ENCODE measurements around the gene IFNA7. TPM values are rescaled to one million over a fixed set of nuclear protein-coding genes. Genes with fewer than 3 reads are reported as not detected.
"Not testable (repeated sequence)": the region's sequence is repeated elsewhere in the genome, so short reads cannot be mapped to it uniquely, and the experiment has no call there.

The IFNA7 gene
- total RNA-seq, 1 donor from 2014 or later, result not detected

- not testable (repeated sequence) for H3K27ac Mint-ChIP-seq (ENCODE audit: unreplicated experiment); H3K4me1 Mint-ChIP-seq; H3K9me3 Mint-ChIP-seq; H3K4me3 Mint-ChIP-seq; H3K36me3 Mint-ChIP-seq (ENCODE audit: low read depth)
- peak; percentile 68 for TF ChIP-seq CTCF (conservative IDR thresholded peaks at IDR 0.05)
- peak; percentile 8 for DNase-seq (ENCODE audit: low read depth, low spot score)
- H3K27me3 Mint-ChIP-seq (ENCODE audit: low read depth), result peaks cover 22% of the 10 kb centered on the region
These were observed 33.7 kb upstream of the IFNA7 start for GRCh38 chr9:21235468-21236359.

GRCh38 chr9:21234153-21234687, 32.2 kb upstream of the IFNA7 start:
- peaks cover 20% of the 10 kb centered on the region for H3K27me3 Mint-ChIP-seq (ENCODE audit: low read depth)
- H3K36me3 Mint-ChIP-seq (ENCODE audit: low read depth), result no peaks in the 10 kb centered on the region
- no peak overlapping the region for H3K4me3 Mint-ChIP-seq
- H3K9me3 Mint-ChIP-seq, result no peaks in the 10 kb centered on the region
- H3K4me1 Mint-ChIP-seq, result no peaks in the 10 kb centered on the region
- DNase-seq (ENCODE audit: low read depth, low spot score), result no peak
- no peak for TF ChIP-seq CTCF (conservative IDR thresholded peaks at IDR 0.05)
- no peak overlapping the region for H3K27ac Mint-ChIP-seq (ENCODE audit: unreplicated experiment)

DNA sequence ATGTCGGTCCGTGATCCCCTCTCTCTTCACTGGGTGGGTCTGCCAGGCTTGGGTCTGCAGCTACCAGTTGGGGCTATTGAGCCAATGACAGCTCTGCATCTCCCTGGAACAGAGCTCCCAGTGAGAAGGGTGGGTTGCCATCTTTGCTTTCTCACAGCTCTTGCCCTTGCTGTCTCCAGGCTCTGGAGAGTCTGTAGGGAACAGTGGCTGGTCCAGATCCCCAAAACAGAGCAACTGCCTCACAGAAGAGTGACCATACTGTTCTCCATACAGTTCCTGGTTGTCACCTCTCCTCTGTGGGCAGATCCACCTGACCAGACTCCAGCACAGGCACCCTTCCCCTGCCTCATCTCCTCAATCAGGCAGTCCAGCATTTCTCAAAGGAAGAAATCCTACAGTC, 31.3 kb upstream of the IFNA7 start:
- no peaks in the 10 kb centered on the region for H3K4me1 Mint-ChIP-seq
- peaks cover 16% of the 10 kb centered on the region for H3K27me3 Mint-ChIP-seq (ENCODE audit: low read depth)
- no peak for DNase-seq (ENCODE audit: low read depth, low spot score)
- H3K27ac Mint-ChIP-seq (ENCODE audit: unreplicated experiment), result no peak overlapping the region
- TF ChIP-seq CTCF (conservative IDR thresholded peaks at IDR 0.05), result no peak
- no peak overlapping the region for H3K4me3 Mint-ChIP-seq
- H3K9me3 Mint-ChIP-seq, result no peaks in the 10 kb centered on the region
- H3K36me3 Mint-ChIP-seq (ENCODE audit: low read depth), result no peaks in the 10 kb centered on the region

GRCh38 chr9:21228122-21228521, 26.1 kb upstream of the IFNA7 start, which contains the start of gene IFNA17:
TSS of gene IFNA17 (minus strand) at chr9:21228222. CDS start at chr9:21228173, 49 bp downstream.
- no peaks in the 10 kb centered on the region for H3K36me3 Mint-ChIP-seq (ENCODE audit: low read depth)
- H3K27me3 Mint-ChIP-seq (ENCODE audit: low read depth), result peaks cover 4% of the 10 kb centered on the region
- H3K4me3 Mint-ChIP-seq, result no peak within 1 kb of the TSS
- H3K9me3 Mint-ChIP-seq, result no peaks in the 10 kb centered on the region
- no peak for DNase-seq (ENCODE audit: low read depth, low spot score)
- H3K4me1 Mint-ChIP-seq, result no peaks in the 10 kb centered on the region
- H3K27ac Mint-ChIP-seq (ENCODE audit: unreplicated experiment), result no peak within 1 kb of the TSS
- no peak for TF ChIP-seq CTCF (conservative IDR thresholded peaks at IDR 0.05)

DNA sequence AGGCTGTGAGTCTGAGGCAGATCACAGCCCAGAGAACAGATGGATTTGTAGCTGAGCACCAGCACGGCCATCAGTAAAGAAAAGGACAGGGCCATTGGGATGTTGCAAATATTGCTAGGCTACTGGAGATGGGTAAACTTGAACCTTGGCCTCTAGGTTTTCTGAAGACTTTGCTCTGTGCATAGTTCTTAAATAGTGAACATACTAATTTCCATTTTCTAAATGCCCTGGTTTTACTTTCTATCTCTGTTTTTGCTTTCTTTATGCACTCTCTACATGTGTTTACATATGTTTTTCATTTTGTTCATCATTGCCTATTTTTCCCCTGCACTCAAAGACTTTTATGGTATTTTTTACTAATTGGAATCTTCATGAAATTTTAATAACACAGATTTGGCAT, 15.2 kb upstream of the IFNA7 start, which contains the start of gene IFNA16:
Gene IFNA16 (minus strand): TSS at position 101 of the 400 bp plus-strand sequence. CDS start 6 bp downstream, at position 95.
- not testable (repeated sequence) for DNase-seq (ENCODE audit: low read depth, low spot score); H3K4me3 Mint-ChIP-seq; H3K27ac Mint-ChIP-seq (ENCODE audit: unreplicated experiment); H3K27me3 Mint-ChIP-seq (ENCODE audit: low read depth); H3K9me3 Mint-ChIP-seq; H3K4me1 Mint-ChIP-seq; H3K36me3 Mint-ChIP-seq (ENCODE audit: low read depth)
